OCI-LY1 (cell line): ENCODE data around the gene SMIM32.

ENCODE experiments used
- H2AFZ ChIP-seq: fragments of 200-600 bp; sonication (generic), shearing (Covaris generic); 2 replicates; pipeline ENCODE4 v1.6.0; 2014; ENCODE audit warnings: antibody characterized with exemption, mild to moderate bottlenecking, low read length
- H3F3A ChIP-seq: fragments of 200-600 bp; sonication (generic), shearing (Covaris generic); 2 replicates; pipeline ENCODE4 v1.6.0; 2014; ENCODE audit warnings: mild to moderate bottlenecking, antibody characterized with exemption, low read length, moderate library complexity; ENCODE audit not compliant: insufficient read depth
- H3K27ac ChIP-seq: fragments of 200-600 bp; sonication (generic); 2 replicates; pipeline ENCODE4 v1.5.1; 2014; ENCODE audit warnings: low read length, mixed run types, mild to moderate bottlenecking, low read depth; ENCODE audit not compliant: poor library complexity, severe bottlenecking
- H3K27me3 ChIP-seq: fragments of 200-600 bp; sonication (generic); 2 replicates; pipeline ENCODE4 v1.6.0; 2014; ENCODE audit warnings: antibody characterized with exemption, mild to moderate bottlenecking, low read length, moderate library complexity; ENCODE audit not compliant: insufficient read depth
- H3K36me3 ChIP-seq: fragments of 200-600 bp; sonication (generic); 2 replicates; pipeline ENCODE4 v1.6.1; 2014; ENCODE audit warnings: mild to moderate bottlenecking, antibody characterized with exemption, low read length, moderate library complexity, mixed read lengths; ENCODE audit not compliant: insufficient read depth
- H3K4me1 ChIP-seq: fragments of 200-600 bp; sonication (generic); 2 replicates; pipeline ENCODE4 v1.5.1; 2014; ENCODE audit warnings: mild to moderate bottlenecking, low read length, moderate library complexity; ENCODE audit not compliant: insufficient read depth, severe bottlenecking
- H3K4me2 ChIP-seq: fragments of 200-600 bp; sonication (generic), shearing (Covaris generic); 2 replicates; pipeline ENCODE4 v1.6.1; 2014; ENCODE audit warnings: low read length
- H3K4me3 ChIP-seq: fragments of 200-600 bp; sonication (generic); 2 replicates; pipeline ENCODE4 v1.5.1; 2014; ENCODE audit warnings: low read length, low read depth, mild to moderate bottlenecking, mixed read lengths; ENCODE audit not compliant: poor library complexity, severe bottlenecking
- H3K79me2 ChIP-seq: fragments of 200-600 bp; shearing (Covaris generic); 2 replicates; pipeline ENCODE4 v1.6.1; 2016; ENCODE audit warnings: mixed run types, low read length, mixed read lengths; ENCODE audit not compliant: insufficient read depth
- H3K9ac ChIP-seq: fragments of 200-600 bp; sonication (generic), shearing (Covaris generic); 2 replicates; pipeline ENCODE4 v1.6.1; 2014; ENCODE audit warnings: mild to moderate bottlenecking, low read length, mixed read lengths
- H3K9me2 ChIP-seq: fragments of 200-600 bp; sonication (generic), shearing (Covaris generic); 2 replicates; pipeline ENCODE4 v1.6.1; 2014; ENCODE audit warnings: low read depth, mild to moderate bottlenecking, low read length, mixed read lengths
- H3K9me3 ChIP-seq: fragments of 200-600 bp; shearing (Covaris generic); 2 replicates; pipeline ENCODE4 v1.6.1; 2014; ENCODE audit warnings: low read length, mixed read lengths
- H4K20me1 ChIP-seq: fragments of 200-600 bp; sonication (generic), shearing (Covaris generic); 2 replicates; pipeline ENCODE4 v1.6.0; 2016; ENCODE audit warnings: mild to moderate bottlenecking, low read length; ENCODE audit not compliant: insufficient read depth
- EZH2 ChIP-seq: fragments of 200-600 bp; sonication (generic), shearing (Covaris generic); IDR thresholded peaks from 2 replicates; pipeline ENCODE4 v1.8.0; 2017; ENCODE audit warnings: borderline replicate concordance, mixed run types, mild to moderate bottlenecking, antibody characterized with exemption, low read length, moderate library complexity, mixed read lengths
- TF ChIP-seq, protein P1 (sequence below): fragments of 200-600 bp; sonication (generic), shearing (Covaris generic); IDR thresholded peaks from 2 replicates; pipeline ENCODE4 v1.5.1; 2017; ENCODE audit warnings: mild to moderate bottlenecking, antibody characterized with exemption, low read length, moderate library complexity, mixed read lengths

Gene SMIM32

GRCh38 chr5:136240894-136241293 lies 47.9 kb upstream of the SMIM32 start:
- Histone ChIP-seq H3K36me3 (no peaks in the 10 kb centered on the region), H3K9ac (no peak overlapping the region), H2AFZ (no peak overlapping the region), H3F3A (no peaks in the 10 kb centered on the region), H3K4me1 (no peaks in the 10 kb centered on the region), H4K20me1 (no peaks in the 10 kb centered on the region), H3K4me3 (no peak overlapping the region), H3K9me2 (no peaks in the 10 kb centered on the region), H3K4me2 (no peak overlapping the region), H3K9me3 (no peaks in the 10 kb centered on the region), H3K79me2 (no peaks in the 10 kb centered on the region), H3K27ac (no peak overlapping the region), H3K27me3 (no peaks in the 10 kb centered on the region)
- TF ChIP-seq, protein P1, sequence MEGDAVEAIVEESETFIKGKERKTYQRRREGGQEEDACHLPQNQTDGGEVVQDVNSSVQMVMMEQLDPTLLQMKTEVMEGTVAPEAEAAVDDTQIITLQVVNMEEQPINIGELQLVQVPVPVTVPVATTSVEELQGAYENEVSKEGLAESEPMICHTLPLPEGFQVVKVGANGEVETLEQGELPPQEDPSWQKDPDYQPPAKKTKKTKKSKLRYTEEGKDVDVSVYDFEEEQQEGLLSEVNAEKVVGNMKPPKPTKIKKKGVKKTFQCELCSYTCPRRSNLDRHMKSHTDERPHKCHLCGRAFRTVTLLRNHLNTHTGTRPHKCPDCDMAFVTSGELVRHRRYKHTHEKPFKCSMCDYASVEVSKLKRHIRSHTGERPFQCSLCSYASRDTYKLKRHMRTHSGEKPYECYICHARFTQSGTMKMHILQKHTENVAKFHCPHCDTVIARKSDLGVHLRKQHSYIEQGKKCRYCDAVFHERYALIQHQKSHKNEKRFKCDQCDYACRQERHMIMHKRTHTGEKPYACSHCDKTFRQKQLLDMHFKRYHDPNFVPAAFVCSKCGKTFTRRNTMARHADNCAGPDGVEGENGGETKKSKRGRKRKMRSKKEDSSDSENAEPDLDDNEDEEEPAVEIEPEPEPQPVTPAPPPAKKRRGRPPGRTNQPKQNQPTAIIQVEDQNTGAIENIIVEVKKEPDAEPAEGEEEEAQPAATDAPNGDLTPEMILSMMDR = no peak
- TF ChIP-seq EZH2 = no peak

DNA sequence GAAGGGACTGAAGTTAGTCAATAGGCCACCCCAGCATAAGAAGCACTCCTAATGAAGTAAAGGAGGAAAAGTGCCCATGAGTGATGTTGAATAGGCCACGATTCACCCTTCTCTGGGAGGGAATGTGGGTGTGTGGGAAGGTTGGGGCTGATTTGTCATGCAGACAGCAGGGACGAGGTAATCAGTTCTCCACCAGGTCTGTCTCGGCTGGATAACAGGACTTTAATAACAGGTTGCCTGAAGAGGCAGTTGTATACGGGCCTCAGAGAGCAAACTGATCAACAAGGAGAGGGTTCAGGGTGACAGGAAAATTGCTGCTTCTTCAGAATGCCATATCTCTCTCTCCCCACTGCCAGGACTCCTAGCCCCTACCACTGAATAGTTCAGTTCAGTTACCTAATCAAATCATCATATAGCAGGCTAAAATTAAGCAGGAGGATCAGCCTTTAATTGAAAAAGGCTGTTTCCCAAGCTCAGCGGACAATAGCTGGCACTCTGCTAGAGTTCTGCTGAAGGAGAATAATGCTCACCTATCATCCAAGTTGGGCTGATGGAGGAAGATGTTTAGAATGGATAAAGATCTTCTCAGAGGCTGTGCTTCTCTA lies 43.6 kb upstream of the SMIM32 start:
- H3F3A ChIP-seq = no peaks in the 10 kb centered on the region
- H4K20me1 ChIP-seq = no peaks in the 10 kb centered on the region
- no peak overlapping the region for H3K4me2 ChIP-seq
- H2AFZ ChIP-seq = no peak overlapping the region
- no peaks in the 10 kb centered on the region for H3K4me1 ChIP-seq
- TF ChIP-seq, protein P1 = no peak
- no peak for TF ChIP-seq EZH2
- no peaks in the 10 kb centered on the region for H3K79me2 ChIP-seq
- H3K36me3 ChIP-seq = no peaks in the 10 kb centered on the region
- H3K27me3 ChIP-seq = no peaks in the 10 kb centered on the region
- H3K9ac ChIP-seq = no peak overlapping the region
- H3K27ac ChIP-seq = no peak overlapping the region
- no peak overlapping the region for H3K4me3 ChIP-seq
- no peaks in the 10 kb centered on the region for H3K9me3 ChIP-seq
- H3K9me2 ChIP-seq = no peaks in the 10 kb centered on the region

DNA sequence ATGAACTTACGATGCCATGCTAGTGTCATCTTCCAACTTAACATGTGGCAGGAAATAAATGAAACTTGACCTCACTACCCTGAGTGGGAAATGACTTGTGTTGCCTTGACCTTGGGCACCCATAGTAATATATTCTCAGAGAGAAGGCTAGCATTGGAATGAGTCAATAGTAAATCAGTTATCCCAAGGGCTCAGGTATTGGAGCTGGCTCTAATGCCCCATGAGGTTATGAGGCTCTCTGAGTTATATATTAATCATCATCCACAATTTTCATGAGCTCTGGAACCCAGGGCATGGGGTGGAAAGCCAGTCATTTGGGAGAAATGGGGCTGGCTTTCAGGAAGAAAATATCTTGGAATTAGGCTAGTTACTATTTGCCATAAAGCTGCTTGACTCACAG lies 42.4 kb upstream of the SMIM32 start:
- no peaks in the 10 kb centered on the region for H3K9me2 ChIP-seq
- no peak for TF ChIP-seq EZH2
- TF ChIP-seq, protein P1 = no peak
- H3K79me2 ChIP-seq = no peaks in the 10 kb centered on the region
- H3K4me3 ChIP-seq = no peak overlapping the region
- H3F3A ChIP-seq = no peaks in the 10 kb centered on the region
- H3K27me3 ChIP-seq = no peaks in the 10 kb centered on the region
- no peak overlapping the region for H3K9ac ChIP-seq
- H3K36me3 ChIP-seq = no peaks in the 10 kb centered on the region
- no peaks in the 10 kb centered on the region for H3K4me1 ChIP-seq
- no peaks in the 10 kb centered on the region for H3K9me3 ChIP-seq
- no peak overlapping the region for H2AFZ ChIP-seq
- H4K20me1 ChIP-seq = no peaks in the 10 kb centered on the region
- H3K4me2 ChIP-seq = no peak overlapping the region
- no peak overlapping the region for H3K27ac ChIP-seq
